ENCODE measurements around the gene EVL. TPM values are rescaled to one million over a fixed set of nuclear protein-coding genes. Genes with fewer than 3 reads are reported as not detected.

Gene EVL
- total and polyA plus RNA-seq, 10 of the 15 experiments (the other 5 are each of a cell fraction or from before 2014, with no cell fraction given), result 11.9 to 341 (median 89.8) TPM

GRCh38 chr14:100072783-100073346 is 7.6 kb downstream of the EVL start (continued):
- TF ChIP-seq GATAD2B (conservative IDR thresholded peaks at IDR 0.05; ENCODE audit: low read depth) (0 out of 2 replicates have a peak, but pooled peaks have one; percentile 56), SPI1 (IDR thresholded peaks at IDR 0.05; ENCODE audit: borderline replicate concordance, insufficient read depth, low read depth, low read length) (peak; percentile 21; the same call in 1 of the 2 replicates), NFIC (IDR thresholded peaks at IDR 0.05; ENCODE audit: low read depth, low read length) (no peak; the same call in 1 of the 2 replicates), DPF2 (IDR thresholded peaks at IDR 0.05) (peak; percentile 73), IKZF2 (IDR thresholded peaks at IDR 0.05) (peak; percentile 68 to 82), IKZF1 (conservative IDR thresholded peaks at IDR 0.05) (peak; percentile 90), MTA2 (IDR thresholded peaks at IDR 0.05; ENCODE audit: low read depth) (peak; percentile 55), NFYA (IDR thresholded peaks at IDR 0.05; ENCODE audit: borderline replicate concordance, low read depth, low read length) (no peak), EGR1 (IDR thresholded peaks at IDR 0.05; ENCODE audit: borderline replicate concordance in 1 of 2, low read depth in 2 of 2, low read length in 2 of 2) (peak in 1 of 2 experiments; percentile 56; a peak in 1 of 3 replicates), MXI1 (IDR thresholded peaks at IDR 0.05; ENCODE audit: low read depth, low read length) (0 out of 2 replicates have a peak, but pooled peaks have one; percentile 20), EZH2 (IDR thresholded peaks at IDR 0.05; ENCODE audit: borderline replicate concordance, control insufficient read depth, low read depth, low read length) (no peak), POLR2AphosphoS5 (IDR thresholded peaks at IDR 0.05; ENCODE audit: low read length) (peak; percentile 62), EED (IDR thresholded peaks at IDR 0.05; ENCODE audit: low read depth) (peak; percentile 21; the same call in 1 of the 2 replicates), POLR2A (IDR thresholded peaks at IDR 0.05; ENCODE audit: low read depth, low read length) (peak; percentile 44; the same call in 1 of the 2 replicates), CHD1 (IDR thresholded peaks at IDR 0.05; ENCODE audit: low read depth, low read length) (no peak), ETV6 (conservative IDR thresholded peaks at IDR 0.05 in 1 of 2, IDR thresholded peaks at IDR 0.05 in 1 of 2; ENCODE audit: borderline replicate concordance in 1 of 2, low read depth in 1 of 2) (peak in 1 of 2 experiments; percentile 77; a peak in 1 of 4 replicates), SMARCA5 (IDR thresholded peaks at IDR 0.05) (peak; percentile 75; the same call in 1 of the 2 replicates), RUNX3 (IDR thresholded peaks at IDR 0.05; ENCODE audit: low read length) (peak; percentile 54; the same call in 1 of the 2 replicates), MAX (IDR thresholded peaks at IDR 0.05; ENCODE audit: low read depth, low read length) (peak; percentile 41; the same call in 1 of the 2 replicates), ESRRA (IDR thresholded peaks at IDR 0.05; ENCODE audit: low read length) (no peak), WRNIP1 (IDR thresholded peaks at IDR 0.05; ENCODE audit: borderline replicate concordance, low read depth, low read length) (0 out of 2 replicates have a peak, but pooled peaks have one; percentile 43), SREBF1 (IDR thresholded peaks at IDR 0.05; ENCODE audit: low read length) (no peak), TCF12 (IDR thresholded peaks at IDR 0.05; ENCODE audit: low read depth, low read length) (no peak), TAF1 (IDR thresholded peaks at IDR 0.05; ENCODE audit: borderline replicate concordance, low read depth, low read length) (peak; percentile 23; the same call in 1 of the 2 replicates), CBFB (IDR thresholded peaks at IDR 0.05; ENCODE audit: low read depth) (no peak), ZNF622 (IDR thresholded peaks at IDR 0.05) (no peak), HDGF (IDR thresholded peaks at IDR 0.05) (peak; percentile 91), BCL3 (IDR thresholded peaks at IDR 0.05; ENCODE audit: borderline replicate concordance, insufficient read depth, low read depth, low read length, poor library complexity, severe bottlenecking) (no peak), FOXM1 (IDR thresholded peaks at IDR 0.05; ENCODE audit: low read depth, low read length) (no peak), CBX3 (IDR thresholded peaks at IDR 0.05; ENCODE audit: borderline replicate concordance, low read depth) (no peak), NR2C2 (IDR thresholded peaks at IDR 0.05; ENCODE audit: borderline replicate concordance, control insufficient read depth, insufficient read length, low read depth) (no peak), BHLHE40 (IDR thresholded peaks at IDR 0.05; ENCODE audit: borderline replicate concordance in 1 of 2, low read depth in 2 of 2, low read length in 1 of 2) (peak in 1 of 2 experiments; percentile 36; a peak in 1 of 4 replicates), SIN3A (IDR thresholded peaks at IDR 0.05; ENCODE audit: low read depth, low read length) (0 out of 2 replicates have a peak, but pooled peaks have one; percentile 49)

Data from GM12878 (cell line).